ENCODE measurements around the gene BUD31. TPM values are rescaled to one million over a fixed set of nuclear protein-coding genes. Genes with fewer than 3 reads are reported as not detected.

BUD31 gene
- total and polyA plus RNA-seq, 9 of the 15 experiments (the other 6 are each of a cell fraction or from before 2014, with no cell fraction given) = 105 to 342 (median 247) TPM

DNA sequence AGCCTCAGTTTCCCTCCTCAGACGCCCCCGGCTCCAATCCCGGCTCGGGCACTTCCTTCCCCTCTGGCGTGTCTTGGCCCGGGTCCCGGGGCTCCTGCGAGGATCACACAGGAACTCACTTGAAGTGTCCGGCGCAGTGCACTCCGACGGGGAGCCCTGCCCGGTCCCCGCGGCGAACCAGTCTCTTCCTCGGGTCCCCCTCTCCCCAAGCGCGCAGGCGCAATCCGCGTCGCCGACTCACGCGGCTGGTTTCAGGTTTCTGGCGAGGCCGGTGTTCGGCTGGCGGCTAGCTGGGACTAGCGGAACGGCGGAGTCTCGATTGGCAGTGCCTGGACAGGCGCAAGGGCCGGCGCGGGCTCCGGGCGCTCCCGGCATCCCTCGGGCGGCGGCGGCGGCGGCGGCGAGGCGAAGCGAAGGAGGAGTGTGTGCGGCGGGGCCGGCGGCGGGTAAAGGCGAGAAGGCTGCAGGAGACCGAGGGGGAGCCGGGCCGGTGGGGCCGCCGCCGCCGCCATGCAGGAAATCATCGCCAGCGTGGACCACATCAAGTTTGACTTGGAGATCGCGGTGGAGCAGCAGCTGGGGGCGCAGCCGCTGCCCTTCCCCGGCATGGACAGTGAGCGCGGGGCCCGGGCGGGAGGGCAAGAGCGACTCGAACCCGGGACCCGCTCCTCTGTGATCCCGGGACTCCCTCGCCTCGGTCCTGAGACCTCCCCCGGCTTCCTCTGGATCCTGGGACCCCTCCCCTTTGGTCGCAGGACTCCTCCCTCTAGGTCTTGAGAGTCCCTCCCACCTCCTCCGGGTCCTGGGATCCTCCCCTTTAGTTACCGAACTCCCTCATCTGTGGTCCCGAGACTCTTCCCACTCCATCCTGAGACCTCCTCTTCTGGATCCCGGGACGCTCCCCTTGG is 30.1 kb downstream of the BUD31 start, which contains the start of the genes CPSF4 and PTCD1 (continued):
- TF ChIP-seq, protein P1, sequence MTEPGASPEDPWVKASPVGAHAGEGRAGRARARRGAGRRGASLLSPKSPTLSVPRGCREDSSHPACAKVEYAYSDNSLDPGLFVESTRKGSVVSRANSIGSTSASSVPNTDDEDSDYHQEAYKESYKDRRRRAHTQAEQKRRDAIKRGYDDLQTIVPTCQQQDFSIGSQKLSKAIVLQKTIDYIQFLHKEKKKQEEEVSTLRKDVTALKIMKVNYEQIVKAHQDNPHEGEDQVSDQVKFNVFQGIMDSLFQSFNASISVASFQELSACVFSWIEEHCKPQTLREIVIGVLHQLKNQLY (CRISPR knock-in tag; conservative IDR thresholded peaks at IDR 0.05) = no peak; a peak in 1 of 4 replicates
- TF ChIP-seq, protein P2, sequence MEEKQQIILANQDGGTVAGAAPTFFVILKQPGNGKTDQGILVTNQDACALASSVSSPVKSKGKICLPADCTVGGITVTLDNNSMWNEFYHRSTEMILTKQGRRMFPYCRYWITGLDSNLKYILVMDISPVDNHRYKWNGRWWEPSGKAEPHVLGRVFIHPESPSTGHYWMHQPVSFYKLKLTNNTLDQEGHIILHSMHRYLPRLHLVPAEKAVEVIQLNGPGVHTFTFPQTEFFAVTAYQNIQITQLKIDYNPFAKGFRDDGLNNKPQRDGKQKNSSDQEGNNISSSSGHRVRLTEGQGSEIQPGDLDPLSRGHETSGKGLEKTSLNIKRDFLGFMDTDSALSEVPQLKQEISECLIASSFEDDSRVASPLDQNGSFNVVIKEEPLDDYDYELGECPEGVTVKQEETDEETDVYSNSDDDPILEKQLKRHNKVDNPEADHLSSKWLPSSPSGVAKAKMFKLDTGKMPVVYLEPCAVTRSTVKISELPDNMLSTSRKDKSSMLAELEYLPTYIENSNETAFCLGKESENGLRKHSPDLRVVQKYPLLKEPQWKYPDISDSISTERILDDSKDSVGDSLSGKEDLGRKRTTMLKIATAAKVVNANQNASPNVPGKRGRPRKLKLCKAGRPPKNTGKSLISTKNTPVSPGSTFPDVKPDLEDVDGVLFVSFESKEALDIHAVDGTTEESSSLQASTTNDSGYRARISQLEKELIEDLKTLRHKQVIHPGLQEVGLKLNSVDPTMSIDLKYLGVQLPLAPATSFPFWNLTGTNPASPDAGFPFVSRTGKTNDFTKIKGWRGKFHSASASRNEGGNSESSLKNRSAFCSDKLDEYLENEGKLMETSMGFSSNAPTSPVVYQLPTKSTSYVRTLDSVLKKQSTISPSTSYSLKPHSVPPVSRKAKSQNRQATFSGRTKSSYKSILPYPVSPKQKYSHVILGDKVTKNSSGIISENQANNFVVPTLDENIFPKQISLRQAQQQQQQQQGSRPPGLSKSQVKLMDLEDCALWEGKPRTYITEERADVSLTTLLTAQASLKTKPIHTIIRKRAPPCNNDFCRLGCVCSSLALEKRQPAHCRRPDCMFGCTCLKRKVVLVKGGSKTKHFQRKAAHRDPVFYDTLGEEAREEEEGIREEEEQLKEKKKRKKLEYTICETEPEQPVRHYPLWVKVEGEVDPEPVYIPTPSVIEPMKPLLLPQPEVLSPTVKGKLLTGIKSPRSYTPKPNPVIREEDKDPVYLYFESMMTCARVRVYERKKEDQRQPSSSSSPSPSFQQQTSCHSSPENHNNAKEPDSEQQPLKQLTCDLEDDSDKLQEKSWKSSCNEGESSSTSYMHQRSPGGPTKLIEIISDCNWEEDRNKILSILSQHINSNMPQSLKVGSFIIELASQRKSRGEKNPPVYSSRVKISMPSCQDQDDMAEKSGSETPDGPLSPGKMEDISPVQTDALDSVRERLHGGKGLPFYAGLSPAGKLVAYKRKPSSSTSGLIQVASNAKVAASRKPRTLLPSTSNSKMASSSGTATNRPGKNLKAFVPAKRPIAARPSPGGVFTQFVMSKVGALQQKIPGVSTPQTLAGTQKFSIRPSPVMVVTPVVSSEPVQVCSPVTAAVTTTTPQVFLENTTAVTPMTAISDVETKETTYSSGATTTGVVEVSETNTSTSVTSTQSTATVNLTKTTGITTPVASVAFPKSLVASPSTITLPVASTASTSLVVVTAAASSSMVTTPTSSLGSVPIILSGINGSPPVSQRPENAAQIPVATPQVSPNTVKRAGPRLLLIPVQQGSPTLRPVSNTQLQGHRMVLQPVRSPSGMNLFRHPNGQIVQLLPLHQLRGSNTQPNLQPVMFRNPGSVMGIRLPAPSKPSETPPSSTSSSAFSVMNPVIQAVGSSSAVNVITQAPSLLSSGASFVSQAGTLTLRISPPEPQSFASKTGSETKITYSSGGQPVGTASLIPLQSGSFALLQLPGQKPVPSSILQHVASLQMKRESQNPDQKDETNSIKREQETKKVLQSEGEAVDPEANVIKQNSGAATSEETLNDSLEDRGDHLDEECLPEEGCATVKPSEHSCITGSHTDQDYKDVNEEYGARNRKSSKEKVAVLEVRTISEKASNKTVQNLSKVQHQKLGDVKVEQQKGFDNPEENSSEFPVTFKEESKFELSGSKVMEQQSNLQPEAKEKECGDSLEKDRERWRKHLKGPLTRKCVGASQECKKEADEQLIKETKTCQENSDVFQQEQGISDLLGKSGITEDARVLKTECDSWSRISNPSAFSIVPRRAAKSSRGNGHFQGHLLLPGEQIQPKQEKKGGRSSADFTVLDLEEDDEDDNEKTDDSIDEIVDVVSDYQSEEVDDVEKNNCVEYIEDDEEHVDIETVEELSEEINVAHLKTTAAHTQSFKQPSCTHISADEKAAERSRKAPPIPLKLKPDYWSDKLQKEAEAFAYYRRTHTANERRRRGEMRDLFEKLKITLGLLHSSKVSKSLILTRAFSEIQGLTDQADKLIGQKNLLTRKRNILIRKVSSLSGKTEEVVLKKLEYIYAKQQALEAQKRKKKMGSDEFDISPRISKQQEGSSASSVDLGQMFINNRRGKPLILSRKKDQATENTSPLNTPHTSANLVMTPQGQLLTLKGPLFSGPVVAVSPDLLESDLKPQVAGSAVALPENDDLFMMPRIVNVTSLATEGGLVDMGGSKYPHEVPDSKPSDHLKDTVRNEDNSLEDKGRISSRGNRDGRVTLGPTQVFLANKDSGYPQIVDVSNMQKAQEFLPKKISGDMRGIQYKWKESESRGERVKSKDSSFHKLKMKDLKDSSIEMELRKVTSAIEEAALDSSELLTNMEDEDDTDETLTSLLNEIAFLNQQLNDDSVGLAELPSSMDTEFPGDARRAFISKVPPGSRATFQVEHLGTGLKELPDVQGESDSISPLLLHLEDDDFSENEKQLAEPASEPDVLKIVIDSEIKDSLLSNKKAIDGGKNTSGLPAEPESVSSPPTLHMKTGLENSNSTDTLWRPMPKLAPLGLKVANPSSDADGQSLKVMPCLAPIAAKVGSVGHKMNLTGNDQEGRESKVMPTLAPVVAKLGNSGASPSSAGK (IDR thresholded peaks at IDR 0.05) = no peak
- no peak for TF ChIP-seq MXI1 (IDR thresholded peaks at IDR 0.05; ENCODE audit: low read depth, low read length)
- no peak for TF ChIP-seq PURB (CRISPR knock-in tag; IDR thresholded peaks at IDR 0.05; ENCODE audit: low read depth)
- no peak for TF ChIP-seq FOXA1 (IDR thresholded peaks at IDR 0.05; ENCODE audit: borderline replicate concordance)
- TF ChIP-seq ZNF316 (IDR thresholded peaks at IDR 0.05) = peak; percentile 33; the same call in 1 of the 2 replicates
- peak; percentile 45; the same call in 1 of the 2 replicates for TF ChIP-seq ZFP1 (CRISPR knock-in tag; IDR thresholded peaks at IDR 0.05)
- peak; percentile 78 for TF ChIP-seq ZFX (CRISPR knock-in tag; IDR thresholded peaks at IDR 0.05)
- peak; percentile 86 for TF ChIP-seq JUND (IDR thresholded peaks at IDR 0.05; ENCODE audit: borderline replicate concordance, low read depth, low read length)
- TF ChIP-seq JUND (tag; IDR thresholded peaks at IDR 0.05; ENCODE audit: borderline replicate concordance, low read depth, low read length) = peak; percentile 26; the same call in 1 of the 3 replicates
- no peak for TF ChIP-seq FOS (IDR thresholded peaks at IDR 0.05; ENCODE audit: extremely low read depth, insufficient read length)
- peak in 1 of 2 experiments; percentile 56; a peak in 1 of 4 replicates for TF ChIP-seq RCOR1 (IDR thresholded peaks at IDR 0.05; ENCODE audit: borderline replicate concordance in 1 of 2, low read depth in 2 of 2, low read length in 2 of 2)
- TF ChIP-seq ZNF165 (CRISPR knock-in tag; IDR thresholded peaks at IDR 0.05; ENCODE audit: borderline replicate concordance) = no peak
- no peak; a peak in 1 of 4 replicates for TF ChIP-seq FOXA3 (CRISPR knock-in tag; conservative IDR thresholded peaks at IDR 0.05 in 1 of 2, IDR thresholded peaks at IDR 0.05 in 1 of 2)
- TF ChIP-seq FOXJ2 (tag; IDR thresholded peaks at IDR 0.05) = no peak
